HEK293 (cell line): ENCODE results near the gene ADCY4.

Experiments
- CTCF ChIA-PET: fragments of 350-600 bp; formaldehyde crosslinking; extraction: SDS; loops from one replicate; lab custom pipeline; 2021; ENCODE audit warnings: antibody characterized with exemption; lab: Yijun Ruan, JAX
- POLR2A ChIA-PET: fragments of 300-600 bp; formaldehyde crosslinking; extraction: SDS; loops from one replicate; lab custom pipeline; 2020; ENCODE audit warnings: antibody characterized with exemption, inconsistent platforms; lab: Yijun Ruan, JAX
- H3K27ac ChIP-seq: fragments of 200-500 bp; sonication (Bioruptor generic); 2 replicates; pipeline ENCODE4 v1.5.1; 2014; ENCODE audit warnings: low read depth, low read length, control low read depth, inconsistent platforms; ENCODE audit errors: extremely low read depth
- H3K36me3 ChIP-seq, 2 experiments: fragments of 200-500 bp in 1 of 2; sonication (Bioruptor generic) in 1 of 2; 1 replicate in 1 of 2; 2 replicates in 1 of 2; pipeline ENCODE4 v1.5.1; 2014 to 2017; ENCODE audit warnings: inconsistent platforms in 2 of 2, low read length in 2 of 2; ENCODE audit not compliant: control insufficient read depth in 2 of 2, insufficient read depth in 1 of 2
- H3K4me1 ChIP-seq: fragments of 200-500 bp; sonication (Bioruptor generic); 2 replicates; pipeline ENCODE4 v1.5.1; 2014; ENCODE audit warnings: mild to moderate bottlenecking, low read length, inconsistent platforms; ENCODE audit not compliant: control insufficient read depth, insufficient read depth
- H3K4me3 ChIP-seq: 2 replicates; pipeline ENCODE4 v1.5.1; 2011; ENCODE audit warnings: low read depth, mild to moderate bottlenecking, control low read depth, low read length, moderate library complexity
- H3K9me3 ChIP-seq: fragments of 200-500 bp; sonication (Bioruptor generic); 2 replicates; pipeline ENCODE4 v1.5.1; 2014; ENCODE audit warnings: low read depth, low read length, inconsistent platforms; ENCODE audit not compliant: control insufficient read depth, insufficient read depth
- BCL11A ChIP-seq: fragments of 450-650 bp; formaldehyde crosslinking; IDR thresholded peaks from 2 replicates; pipeline ENCODE4 v1.5.1; 2016; ENCODE audit warnings: low read depth, missing biosample characterization, missing genetic modification characterization
- INSM2 ChIP-seq: fragments of 450-650 bp; formaldehyde crosslinking; IDR thresholded peaks from 2 replicates; pipeline ENCODE4 v1.5.1; 2016; ENCODE audit warnings: missing biosample characterization, missing genetic modification characterization
- KLF10 ChIP-seq: fragments of 450-650 bp; IDR thresholded peaks from 2 replicates; pipeline ENCODE4 v1.5.1; 2018; ENCODE audit warnings: missing biosample characterization, mild to moderate bottlenecking, missing genetic modification characterization
- KLF17 ChIP-seq: fragments of 450-650 bp; formaldehyde crosslinking; IDR thresholded peaks from 2 replicates; pipeline ENCODE4 v1.5.1; 2016; ENCODE audit warnings: missing biosample characterization, missing genetic modification characterization
- PATZ1 ChIP-seq: fragments of 450-650 bp; formaldehyde crosslinking; IDR thresholded peaks from 2 replicates; pipeline ENCODE4 v1.5.1; 2016; ENCODE audit warnings: missing biosample characterization, missing genetic modification characterization
- TSHZ1 ChIP-seq: fragments of 450-650 bp; formaldehyde crosslinking; IDR thresholded peaks from 2 replicates; pipeline ENCODE4 v1.5.1; 2016; ENCODE audit warnings: missing biosample characterization, missing genetic modification characterization, borderline replicate concordance
- ZBTB17 ChIP-seq: fragments of 450-650 bp; formaldehyde crosslinking; IDR thresholded peaks from 2 replicates; pipeline ENCODE4 v1.5.1; 2016; ENCODE audit warnings: missing biosample characterization, missing genetic modification characterization
- ZBTB7A ChIP-seq: fragments of 450-650 bp; formaldehyde crosslinking; IDR thresholded peaks from 2 replicates; pipeline ENCODE4 v1.5.1; 2016; ENCODE audit warnings: low read depth, missing biosample characterization, missing genetic modification characterization
- ZNF112 ChIP-seq: fragments of 450-650 bp; formaldehyde crosslinking; IDR thresholded peaks from 2 replicates; pipeline ENCODE4 v1.5.0; 2017; ENCODE audit warnings: missing biosample characterization, missing genetic modification characterization
- ZNF114 ChIP-seq: fragments of 450-650 bp; formaldehyde crosslinking; IDR thresholded peaks from 2 replicates; pipeline ENCODE4 v1.5.0; 2017; ENCODE audit warnings: missing biosample characterization, missing genetic modification characterization
- ZNF184 ChIP-seq: fragments of 450-650 bp; IDR thresholded peaks from 2 replicates; pipeline ENCODE4 v1.5.1; 2018; ENCODE audit warnings: missing biosample characterization, mild to moderate bottlenecking, missing genetic modification characterization
- ZNF239 ChIP-seq: fragments of 450-650 bp; formaldehyde crosslinking; IDR thresholded peaks from 2 replicates; pipeline ENCODE4 v1.5.1; 2016; ENCODE audit warnings: missing biosample characterization, missing genetic modification characterization
- ZNF335 ChIP-seq: fragments of 450-650 bp; formaldehyde crosslinking; conservative IDR thresholded peaks from 2 replicates; pipeline ENCODE4 v1.5.1; 2016; ENCODE audit warnings: missing biosample characterization, missing genetic modification characterization
- ZNF37A ChIP-seq: fragments of 450-650 bp; IDR thresholded peaks from 2 replicates; pipeline ENCODE4 v1.5.1; 2018; ENCODE audit warnings: missing biosample characterization, missing genetic modification characterization
- ZNF394 ChIP-seq: fragments of 450-650 bp; formaldehyde crosslinking; IDR thresholded peaks from 2 replicates; pipeline ENCODE4 v1.5.1; 2016; ENCODE audit warnings: missing biosample characterization, missing genetic modification characterization, mild to moderate bottlenecking, moderate library complexity, borderline replicate concordance
- ZNF48 ChIP-seq: fragments of 450-650 bp; formaldehyde crosslinking; IDR thresholded peaks from 2 replicates; pipeline ENCODE4 v1.5.1; 2016; ENCODE audit warnings: missing biosample characterization, missing genetic modification characterization
- ZNF777 ChIP-seq: fragments of 450-650 bp; formaldehyde crosslinking; IDR thresholded peaks from 2 replicates; pipeline ENCODE4 v1.5.1; 2017; ENCODE audit warnings: missing biosample characterization, missing genetic modification characterization, borderline replicate concordance
- ZNF791 ChIP-seq: fragments of 450-650 bp; formaldehyde crosslinking; IDR thresholded peaks from 2 replicates; pipeline ENCODE4 v1.5.1; 2016; ENCODE audit warnings: missing biosample characterization, missing genetic modification characterization
- ZSCAN5A ChIP-seq: fragments of 450-650 bp; formaldehyde crosslinking; IDR thresholded peaks from 2 replicates; pipeline ENCODE4 v1.5.1; 2016; ENCODE audit warnings: missing biosample characterization, missing genetic modification characterization

ADCY4 gene

GRCh38 chr14:24356208-24356607 is 21.3 kb upstream of the ADCY4 start:
- TF ChIP-seq PATZ1 (tag by site-specific recombination) (no peak), ZNF184 (tag by site-specific recombination) (no peak), ZSCAN5A (tag by site-specific recombination) (no peak), ZNF37A (tag by site-specific recombination) (no peak), INSM2 (tag by site-specific recombination) (no peak), ZNF791 (no peak), ZNF239 (no peak), ZNF777 (no peak), ZNF335 (tag by site-specific recombination) (no peak), KLF10 (tag by site-specific recombination) (no peak), ZNF48 (no peak), TSHZ1 (no peak), KLF17 (tag by site-specific recombination) (no peak), ZBTB7A (no peak), ZBTB17 (tag by site-specific recombination) (no peak), ZNF114 (tag by site-specific recombination) (no peak), ZNF112 (tag by site-specific recombination) (no peak), ZNF394 (tag by site-specific recombination) (no peak), BCL11A (tag by site-specific recombination) (no peak)
- TF ChIP-seq, all 188 proteins: peak for 0
- Histone ChIP-seq H3K36me3 (no peaks in the 10 kb centered on the region), H3K4me3 (no peak overlapping the region), H3K9me3 (no peaks in the 10 kb centered on the region), H3K4me1 (no peaks in the 10 kb centered on the region), H3K27ac (no peak overlapping the region)
- ChIA-PET POLR2A (interaction anchor here (0.7 kb wide), 1 partner anchor 10 kb away, joined by 4 read pairs; no protein-coding TSS in a partner anchor), CTCF (no interaction called here)
